NCI-H128 (cell line): ENCODE data around the gene NAGLU.
"Not testable (repeated sequence)": the region's sequence is repeated elsewhere in the genome, so short reads cannot be mapped to it uniquely, and the experiment has no call there.

Experiments
- DNase-seq: peaks from one replicate; lab custom pipeline; 2025; ENCODE audit not compliant: unreplicated experiment; lab: John Stamatoyannopoulos, UW

The NAGLU gene

DNA sequence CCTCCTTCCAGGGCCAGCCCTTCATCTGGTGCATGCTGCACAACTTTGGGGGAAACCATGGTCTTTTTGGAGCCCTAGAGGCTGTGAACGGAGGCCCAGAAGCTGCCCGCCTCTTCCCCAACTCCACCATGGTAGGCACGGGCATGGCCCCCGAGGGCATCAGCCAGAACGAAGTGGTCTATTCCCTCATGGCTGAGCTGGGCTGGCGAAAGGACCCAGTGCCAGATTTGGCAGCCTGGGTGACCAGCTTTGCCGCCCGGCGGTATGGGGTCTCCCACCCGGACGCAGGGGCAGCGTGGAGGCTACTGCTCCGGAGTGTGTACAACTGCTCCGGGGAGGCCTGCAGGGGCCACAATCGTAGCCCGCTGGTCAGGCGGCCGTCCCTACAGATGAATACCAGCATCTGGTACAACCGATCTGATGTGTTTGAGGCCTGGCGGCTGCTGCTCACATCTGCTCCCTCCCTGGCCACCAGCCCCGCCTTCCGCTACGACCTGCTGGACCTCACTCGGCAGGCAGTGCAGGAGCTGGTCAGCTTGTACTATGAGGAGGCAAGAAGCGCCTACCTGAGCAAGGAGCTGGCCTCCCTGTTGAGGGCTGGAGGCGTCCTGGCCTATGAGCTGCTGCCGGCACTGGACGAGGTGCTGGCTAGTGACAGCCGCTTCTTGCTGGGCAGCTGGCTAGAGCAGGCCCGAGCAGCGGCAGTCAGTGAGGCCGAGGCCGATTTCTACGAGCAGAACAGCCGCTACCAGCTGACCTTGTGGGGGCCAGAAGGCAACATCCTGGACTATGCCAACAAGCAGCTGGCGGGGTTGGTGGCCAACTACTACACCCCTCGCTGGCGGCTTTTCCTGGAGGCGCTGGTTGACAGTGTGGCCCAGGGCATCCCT, 7.4 kb downstream of the NAGLU start:
- no peak for DNase-seq

DNA sequence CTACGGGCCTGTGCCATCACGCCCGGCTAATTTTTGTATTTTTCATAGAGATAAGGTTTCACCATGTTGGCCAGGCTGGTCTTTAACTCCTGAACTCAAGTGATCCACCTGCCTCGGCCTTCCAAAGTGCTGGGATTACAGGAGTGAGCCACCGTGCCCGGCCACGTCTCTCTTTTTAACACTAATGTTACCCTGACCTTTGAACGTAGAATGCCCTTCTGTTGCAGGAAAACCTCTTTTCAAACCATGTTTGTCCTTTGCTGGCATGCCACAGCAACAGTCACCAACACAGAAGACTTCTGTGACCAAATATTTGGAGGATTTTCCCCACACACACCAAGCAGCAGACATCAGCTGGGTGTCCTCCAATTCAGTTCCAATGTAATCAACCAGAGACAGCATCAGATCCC, 8.8 kb downstream of the NAGLU start:
- DNase-seq, result no peak

GRCh38 chr17:42545755-42546505, 9.9 kb downstream of the NAGLU start:
- DNase-seq, result not testable (repeated sequence)

GRCh38 chr17:42547001-42547461, 11.0 kb downstream of the NAGLU start:
- DNase-seq, result no peak

GRCh38 chr17:42547698-42548069, 11.6 kb downstream of the NAGLU start:
- DNase-seq, result no peak

GRCh38 chr17:42548070-42548837, 12.2 kb downstream of the NAGLU start:
- DNase-seq, result no peak

DNA sequence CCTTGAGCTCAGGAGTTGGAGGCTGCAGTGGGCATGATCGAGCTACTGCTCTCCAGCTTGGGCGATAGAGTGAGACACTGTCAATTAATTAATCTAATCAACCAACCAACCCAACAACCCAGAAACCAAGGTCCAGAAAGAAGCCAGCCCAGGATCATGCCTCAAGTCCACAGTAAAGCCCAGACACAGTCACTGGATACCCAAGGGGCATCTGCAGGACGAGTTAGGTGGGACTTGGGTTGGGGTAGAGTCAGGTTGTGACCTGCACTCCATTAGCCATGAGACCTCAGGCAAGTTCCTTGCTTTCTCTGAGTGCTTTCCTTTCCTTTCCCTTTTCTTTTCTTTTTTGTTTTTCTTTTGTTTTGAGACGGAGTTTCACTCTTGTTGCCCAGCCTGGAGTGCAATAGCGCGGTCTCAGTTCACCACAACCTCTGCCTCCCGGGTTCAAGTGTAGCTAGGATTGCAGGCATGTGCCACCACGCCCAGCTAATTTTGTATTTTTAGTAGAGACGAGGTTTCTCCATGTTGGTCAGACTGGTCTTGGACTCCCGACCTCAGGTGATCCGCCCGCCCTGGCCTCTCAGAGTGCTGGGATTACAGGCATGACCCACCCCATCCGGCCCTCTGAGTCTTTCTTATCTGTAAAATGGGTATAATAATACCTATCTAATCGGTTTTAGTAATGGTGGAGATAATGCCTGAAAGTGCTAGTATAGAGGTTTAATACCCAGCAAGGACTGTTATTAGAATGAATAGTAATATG, 13.1 kb downstream of the NAGLU start:
- no peak for DNase-seq

DNA sequence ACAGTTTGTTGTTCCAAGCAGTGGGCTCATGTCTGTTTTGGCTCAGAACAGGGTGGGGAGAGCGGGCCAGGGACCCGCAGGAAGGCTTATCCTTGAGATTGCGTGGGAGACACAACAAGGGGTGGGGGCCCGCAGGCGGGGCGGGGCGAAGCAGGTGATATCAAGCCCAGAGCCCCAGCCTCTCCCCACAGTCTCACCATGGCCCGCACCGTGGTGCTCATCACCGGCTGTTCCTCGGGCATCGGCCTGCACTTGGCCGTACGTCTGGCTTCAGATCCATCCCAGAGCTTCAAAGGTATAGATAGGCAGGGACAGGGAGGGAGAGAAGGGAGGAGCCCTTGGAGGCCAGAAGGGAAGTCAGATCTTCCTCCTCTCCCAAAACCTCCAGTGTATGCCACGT, 16.7 kb downstream of the NAGLU start, which contains the start of gene HSD17B1:
Gene HSD17B1 (plus strand): TSS at position 188 of the 400 bp plus-strand sequence. CDS start 11 bp downstream, at position 199.
- DNase-seq, result not testable (repeated sequence)

GRCh38 chr17:42553161-42553818, 17.2 kb downstream of the NAGLU start:
- DNase-seq, result no peak

DNA sequence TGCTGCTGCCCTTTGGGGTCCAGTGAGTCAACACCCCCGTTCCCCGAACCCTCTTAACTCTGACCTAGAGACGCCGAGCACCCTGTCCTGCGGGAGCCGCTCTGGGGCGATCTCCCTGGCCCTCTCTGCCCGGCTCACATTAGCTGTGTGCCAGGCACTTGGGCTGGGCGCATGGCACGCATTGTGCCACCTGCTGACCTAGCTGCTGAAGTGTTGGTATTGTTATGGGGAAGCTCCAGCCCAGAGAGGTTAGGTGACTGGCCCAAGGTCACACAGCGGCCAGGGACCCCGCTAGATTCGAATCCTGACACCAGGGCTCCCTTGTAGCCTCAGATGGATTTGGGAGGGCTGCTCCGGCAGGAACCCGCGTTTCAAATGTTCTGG, 17.8 kb downstream of the NAGLU start:
- DNase-seq, result no peak

DNA sequence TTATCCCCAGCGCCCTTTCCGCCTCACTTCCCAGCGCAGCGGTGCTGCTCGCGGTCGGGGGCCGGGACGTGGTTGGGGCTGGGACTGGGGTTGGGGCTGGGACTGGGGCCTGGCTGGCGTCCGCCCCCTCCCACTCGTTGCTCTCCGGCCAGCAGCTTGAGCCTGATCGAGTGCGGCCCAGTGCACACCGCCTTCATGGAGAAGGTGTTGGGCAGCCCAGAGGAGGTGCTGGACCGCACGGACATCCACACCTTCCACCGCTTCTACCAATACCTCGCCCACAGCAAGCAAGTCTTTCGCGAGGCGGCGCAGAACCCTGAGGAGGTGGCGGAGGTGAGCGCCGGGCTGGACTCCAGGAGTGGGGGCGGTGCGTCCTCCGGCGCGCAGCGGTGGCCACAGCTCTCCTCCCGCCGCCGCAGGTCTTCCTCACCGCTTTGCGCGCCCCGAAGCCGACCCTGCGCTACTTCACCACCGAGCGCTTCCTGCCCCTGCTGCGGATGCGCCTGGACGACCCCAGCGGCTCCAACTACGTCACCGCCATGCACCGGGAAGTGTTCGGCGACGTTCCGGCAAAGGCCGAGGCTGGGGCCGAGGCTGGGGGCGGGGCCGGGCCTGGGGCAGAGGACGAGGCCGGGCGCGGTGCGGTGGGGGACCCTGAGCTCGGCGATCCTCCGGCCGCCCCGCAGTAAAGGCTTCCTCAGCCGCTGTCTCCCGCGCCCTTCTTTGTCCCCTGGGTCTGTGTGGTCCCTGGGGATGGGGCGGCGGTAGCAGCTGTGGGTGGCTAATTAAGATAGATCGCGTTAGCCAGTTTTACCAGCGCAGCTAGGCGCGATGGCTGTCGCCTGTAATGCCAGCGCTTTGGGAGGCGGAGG, 18.4 kb downstream of the NAGLU start:
- peak; percentile 35 for DNase-seq

DNA sequence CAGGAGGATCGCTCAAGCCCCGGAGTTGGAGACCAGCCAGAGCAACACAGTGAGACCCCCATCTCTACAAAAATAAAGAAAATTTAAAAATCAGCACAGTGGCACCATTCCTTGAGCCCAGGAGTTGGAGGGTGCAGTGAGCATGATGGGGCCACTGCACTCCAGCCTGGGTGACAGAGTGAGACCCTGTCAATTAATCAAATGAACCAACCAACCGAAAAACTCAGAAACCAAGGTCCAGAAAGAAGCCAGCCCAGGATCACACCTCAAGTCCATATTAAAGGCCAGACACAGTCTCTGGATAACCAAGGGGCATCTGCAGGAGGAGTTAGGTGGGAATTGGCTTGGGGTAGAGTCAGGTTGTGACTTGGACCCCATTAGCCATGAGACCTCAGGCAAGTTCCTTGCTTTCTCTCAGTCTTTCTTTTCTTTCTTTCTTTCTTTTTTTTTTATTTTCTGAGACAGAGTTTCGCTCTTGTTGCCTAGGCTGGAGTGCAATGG, 19.1 kb downstream of the NAGLU start:
- DNase-seq, result no peak

DNA sequence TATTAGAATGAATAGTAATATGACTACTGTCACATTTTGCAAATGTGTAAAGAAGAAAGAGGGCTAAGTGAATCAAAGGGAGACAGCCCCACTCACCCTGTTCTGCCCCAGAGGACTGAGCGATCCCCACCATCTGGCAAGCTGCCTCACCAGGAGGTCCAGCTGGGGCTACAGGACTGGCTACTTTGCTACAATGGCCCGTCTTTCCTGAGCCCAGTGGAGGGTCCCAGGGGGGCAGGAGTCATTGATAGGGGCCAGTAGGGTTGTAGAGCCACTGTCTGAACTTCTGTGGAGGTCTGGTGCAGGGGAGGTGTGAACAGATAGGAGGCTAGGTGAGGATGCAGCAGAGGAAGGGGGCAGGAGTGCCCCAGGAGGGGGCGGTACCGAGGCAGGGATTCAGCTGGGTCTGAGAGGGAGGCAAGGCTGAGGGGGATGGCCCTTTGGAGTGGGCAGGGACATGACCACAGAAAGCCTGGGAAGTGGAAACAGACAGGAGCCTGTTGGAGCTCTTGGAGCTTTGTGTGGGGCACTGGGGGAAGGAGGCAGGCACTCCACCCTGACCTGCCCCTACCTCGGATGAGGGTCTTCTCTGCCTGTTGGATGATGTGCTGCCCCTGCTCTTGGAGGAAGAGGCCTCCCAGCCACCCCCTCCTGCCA, 20.0 kb downstream of the NAGLU start:
- DNase-seq, result not testable (repeated sequence)

- no peak for DNase-seq
These were observed 23.0 kb downstream of the NAGLU start for GRCh38 chr17:42559075-42559474.

DNA sequence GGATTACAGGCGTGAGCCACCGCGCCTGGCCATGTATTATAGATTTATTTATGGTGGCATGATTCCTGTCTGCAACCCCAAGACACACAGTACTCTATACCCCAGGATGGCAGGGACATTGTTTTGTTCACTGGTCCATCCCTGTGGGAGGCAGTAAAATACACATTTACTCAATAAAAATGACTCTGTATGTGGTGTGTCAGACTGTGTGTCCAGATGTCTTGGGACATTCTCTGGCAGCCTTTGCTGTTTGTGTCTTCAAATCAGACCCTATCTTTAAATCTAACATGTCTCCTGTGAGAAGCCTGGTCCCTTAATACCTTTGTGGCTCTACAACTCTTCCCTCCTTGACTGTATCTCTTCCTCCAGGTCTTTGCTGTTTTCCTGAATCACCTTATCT, 24.2 kb downstream of the NAGLU start:
- no peak for DNase-seq

DNA sequence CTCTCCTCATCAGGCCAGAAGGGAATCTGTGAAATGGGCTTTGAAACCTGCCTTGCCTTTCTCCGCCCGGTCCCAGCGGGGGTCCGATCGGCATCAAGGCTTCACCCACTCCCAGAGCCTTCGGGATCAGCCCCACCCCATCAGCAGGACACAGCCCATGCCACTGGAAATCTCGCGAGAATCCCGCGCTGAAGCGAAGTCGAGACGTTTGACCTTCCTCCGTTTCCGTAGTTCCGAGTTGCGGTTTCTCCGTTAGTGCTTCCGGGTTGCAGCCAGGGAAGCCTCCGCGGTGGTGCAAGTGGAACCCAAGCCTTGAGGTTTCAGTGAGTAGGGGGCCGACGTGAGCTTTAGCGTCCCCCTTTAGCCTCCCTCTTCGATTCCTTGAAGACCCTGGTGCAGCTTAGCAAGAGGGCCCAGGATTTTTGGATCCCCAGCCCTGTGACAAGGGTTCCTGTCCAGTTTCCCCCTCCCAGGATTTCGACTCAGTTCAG, 25.9 kb downstream of the NAGLU start, which contains the start of gene COASY:
Gene COASY (plus strand): TSS at position 252 of the 491 bp plus-strand sequence. CDS start 475 bp downstream, outside the sequence.
- DNase-seq, result peak; percentile 89

DNA sequence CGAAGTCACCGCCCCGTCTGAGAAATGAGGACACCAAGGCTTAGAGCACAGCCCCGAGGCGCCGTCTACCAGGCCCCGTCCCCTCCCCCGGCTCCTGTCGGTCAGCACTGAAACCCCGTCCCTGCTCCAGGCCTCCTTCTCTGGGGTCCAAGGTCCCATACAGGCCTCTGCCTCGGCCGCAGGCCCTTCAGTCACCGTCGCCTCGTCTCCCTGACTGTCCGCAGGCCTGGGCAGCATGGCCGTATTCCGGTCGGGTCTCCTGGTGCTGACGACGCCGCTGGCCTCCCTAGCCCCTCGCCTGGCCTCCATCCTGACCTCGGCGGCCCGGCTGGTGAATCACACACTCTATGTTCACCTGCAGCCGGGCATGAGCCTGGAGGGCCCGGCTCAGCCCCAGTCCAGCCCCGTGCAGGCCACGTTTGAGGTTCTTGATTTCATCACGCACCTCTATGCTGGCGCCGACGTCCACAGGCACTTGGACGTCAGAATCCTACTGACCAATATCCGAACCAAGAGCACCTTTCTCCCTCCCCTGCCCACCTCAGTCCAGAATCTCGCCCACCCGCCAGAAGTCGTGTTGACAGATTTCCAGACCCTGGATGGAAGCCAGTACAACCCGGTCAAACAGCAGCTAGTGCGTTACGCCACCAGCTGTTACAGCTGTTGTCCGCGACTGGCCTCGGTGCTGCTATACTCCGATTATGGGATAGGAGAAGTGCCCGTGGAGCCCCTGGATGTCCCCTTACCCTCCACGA, 26.5 kb downstream of the NAGLU start:
- no peak for DNase-seq
